DND-41 (cell line): Measurements from ENCODE around the gene ADAMTS3.

Experiments
- ATAC-seq: fragments of 200-7000 bp; cut with Tn5 transposase; 3 replicates; pipeline ENCODE4 v1.9.1; 2021; ENCODE audit warnings: low read depth; ENCODE audit not compliant: insufficient read depth
- DNase-seq: peaks from one replicate; pipeline ENCODE4 v3.0.0-alpha.2; 2020
- H2AFZ ChIP-seq: 2 replicates; pipeline ENCODE4 v1.6.0; 2012; ENCODE audit warnings: low read depth, low read length
- H3K27ac ChIP-seq: 2 replicates; pipeline ENCODE4 v1.5.1; 2012; ENCODE audit warnings: low read length, inconsistent platforms
- H3K27me3 ChIP-seq: fragments of 200-600 bp; sonication (generic); 2 replicates; pipeline ENCODE4 v1.6.0; 2012; ENCODE audit warnings: low read length, mild to moderate bottlenecking, inconsistent platforms; ENCODE audit not compliant: insufficient read depth, poor library complexity
- H3K36me3 ChIP-seq: 2 replicates; pipeline ENCODE4 v1.5.1; 2012; ENCODE audit warnings: low read length, inconsistent platforms; ENCODE audit not compliant: insufficient read depth
- H3K4me1 ChIP-seq: 2 replicates; pipeline ENCODE4 v1.5.1; 2012; ENCODE audit warnings: mild to moderate bottlenecking, low read length; ENCODE audit not compliant: insufficient read depth
- H3K4me2 ChIP-seq: 2 replicates; pipeline ENCODE4 v1.6.0; 2012; ENCODE audit warnings: mild to moderate bottlenecking, moderate library complexity, low read length, inconsistent platforms; ENCODE audit not compliant: insufficient read depth
- H3K4me3 ChIP-seq, 2 experiments: fragments of 200-600 bp in 1 of 2; shearing (Covaris generic) in 1 of 2; 2 replicates each; pipeline ENCODE4 v1.5.1; 2012 to 2016; ENCODE audit warnings: inconsistent platforms in 2 of 2, low read length in 2 of 2, mild to moderate bottlenecking in 2 of 2, low read depth in 1 of 2, moderate library complexity in 1 of 2
- H3K79me2 ChIP-seq: 2 replicates; pipeline ENCODE4 v1.6.0; 2012; ENCODE audit warnings: low read length, inconsistent platforms; ENCODE audit not compliant: insufficient read depth
- H3K9ac ChIP-seq: 2 replicates; pipeline ENCODE4 v1.6.0; 2012; ENCODE audit warnings: low read depth, mild to moderate bottlenecking, inconsistent platforms, low read length, moderate library complexity
- H3K9me3 ChIP-seq: 2 replicates; pipeline ENCODE4 v1.5.1; 2012; ENCODE audit warnings: low read length, moderate library complexity, mild to moderate bottlenecking, inconsistent platforms; ENCODE audit not compliant: insufficient read depth, severe bottlenecking
- H4K20me1 ChIP-seq: 2 replicates; pipeline ENCODE4 v1.6.0; 2012; ENCODE audit warnings: low read length; ENCODE audit not compliant: insufficient read depth
- CTCF ChIP-seq: IDR thresholded peaks from 2 replicates; pipeline ENCODE4 v1.5.1; 2012; ENCODE audit warnings: borderline replicate concordance, low read length, moderate library complexity, mild to moderate bottlenecking; ENCODE audit not compliant: poor library complexity, severe bottlenecking; ENCODE audit errors: extremely low read depth
- EZH2 ChIP-seq: IDR thresholded peaks from 3 replicates; pipeline ENCODE4 v1.6.1; 2012; ENCODE audit warnings: borderline replicate concordance, low read depth, mild to moderate bottlenecking, moderate library complexity, low read length, inconsistent platforms; ENCODE audit not compliant: severe bottlenecking

Gene ADAMTS3

GRCh38 chr4:72505314-72505744 lies 63.7 kb downstream of the ADAMTS3 start:
- no peaks in the 10 kb centered on the region for H3K79me2 ChIP-seq
- no peaks in the 10 kb centered on the region for H3K4me1 ChIP-seq
- H3K9ac ChIP-seq: no peak overlapping the region
- H3K4me2 ChIP-seq: no peak overlapping the region
- no peak overlapping the region for H3K27ac ChIP-seq
- H3K36me3 ChIP-seq: no peaks in the 10 kb centered on the region
- no peak overlapping the region for H3K4me3 ChIP-seq
- DNase-seq (no peak), ATAC-seq (peak; percentile 80)
- H3K9me3 ChIP-seq: no peaks in the 10 kb centered on the region
- no peak overlapping the region for H2AFZ ChIP-seq
- H3K27me3 ChIP-seq: no peaks in the 10 kb centered on the region
- TF ChIP-seq CTCF (peak; percentile 78), EZH2 (no peak)
- no peaks in the 10 kb centered on the region for H4K20me1 ChIP-seq

GRCh38 chr4:72500214-72500613 lies 68.8 kb downstream of the ADAMTS3 start:
- no peaks in the 10 kb centered on the region for H3K27me3 ChIP-seq
- H3K4me2 ChIP-seq: no peak overlapping the region
- DNase-seq (no peak), ATAC-seq (no peak)
- H3K27ac ChIP-seq: no peak overlapping the region
- no peak overlapping the region for H3K4me3 ChIP-seq
- H2AFZ ChIP-seq: no peak overlapping the region
- no peaks in the 10 kb centered on the region for H3K79me2 ChIP-seq
- no peaks in the 10 kb centered on the region for H3K4me1 ChIP-seq
- H3K9ac ChIP-seq: no peak overlapping the region
- no peaks in the 10 kb centered on the region for H3K36me3 ChIP-seq
- TF ChIP-seq CTCF (no peak), EZH2 (no peak)
- H3K9me3 ChIP-seq: no peaks in the 10 kb centered on the region
- no peaks in the 10 kb centered on the region for H4K20me1 ChIP-seq

GRCh38 chr4:72496119-72496518 lies 72.9 kb downstream of the ADAMTS3 start:
- DNase-seq: no peak
- Histone ChIP-seq H3K4me2 (no peak overlapping the region), H4K20me1 (no peaks in the 10 kb centered on the region), H3K4me1 (no peaks in the 10 kb centered on the region), H3K9me3 (no peaks in the 10 kb centered on the region), H3K79me2 (no peaks in the 10 kb centered on the region), H3K27ac (no peak overlapping the region), H2AFZ (no peak overlapping the region), H3K9ac (no peak overlapping the region), H3K36me3 (no peaks in the 10 kb centered on the region), H3K27me3 (no peaks in the 10 kb centered on the region), H3K4me3 (no peak overlapping the region)
- no peak for ATAC-seq
- TF ChIP-seq EZH2: no peak
- TF ChIP-seq CTCF: no peak

- Histone ChIP-seq H3K27me3 (no peaks in the 10 kb centered on the region), H4K20me1 (no peaks in the 10 kb centered on the region), H3K36me3 (no peaks in the 10 kb centered on the region), H3K4me1 (no peaks in the 10 kb centered on the region), H3K4me3 (no peak overlapping the region), H3K79me2 (no peaks in the 10 kb centered on the region), H3K9me3 (no peaks in the 10 kb centered on the region), H3K9ac (no peak overlapping the region), H2AFZ (no peak overlapping the region), H3K27ac (no peak overlapping the region), H3K4me2 (no peak overlapping the region)
- DNase-seq (no peak), ATAC-seq (no peak)
- no peak for TF ChIP-seq CTCF
- no peak for TF ChIP-seq EZH2
Measured at GRCh38 chr4:72494156-72494555, 74.9 kb downstream of the ADAMTS3 start.
